Smooth muscle cell (in vitro differentiated cells): Measurements from ENCODE around the gene SLC38A9. TPM values are rescaled to one million over a fixed set of nuclear protein-coding genes. Genes with fewer than 3 reads are reported as not detected.

Source experiments
- DNase-seq: peaks from one replicate; lab custom pipeline; 2025; ENCODE audit not compliant: unreplicated experiment; lab: John Stamatoyannopoulos, UW
- H2AFZ ChIP-seq: fragments of 200-600 bp; sonication (generic); 2 replicates; pipeline ENCODE4 v1.6.0; 2016; ENCODE audit warnings: antibody characterized with exemption, low read depth, mild to moderate bottlenecking
- H3F3A ChIP-seq: fragments of 200-600 bp; sonication (generic); 2 replicates; pipeline ENCODE4 v1.6.0; 2017; ENCODE audit warnings: antibody characterized with exemption, low read depth
- H3K27ac ChIP-seq: fragments of 200-600 bp; sonication (generic); 2 replicates; pipeline ENCODE4 v1.5.1; 2016; ENCODE audit warnings: low read depth, mild to moderate bottlenecking
- H3K27me3 ChIP-seq: fragments of 200-600 bp; sonication (generic); 2 replicates; pipeline ENCODE4 v1.6.1; 2016; ENCODE audit warnings: low read depth, mild to moderate bottlenecking
- H3K36me3 ChIP-seq: fragments of 200-600 bp; sonication (generic); 2 replicates; pipeline ENCODE4 v1.5.1; 2016; ENCODE audit warnings: low read depth
- H3K4me1 ChIP-seq: fragments of 200-600 bp; sonication (generic); 2 replicates; pipeline ENCODE4 v1.5.1; 2016; ENCODE audit warnings: low read depth
- H3K4me2 ChIP-seq: fragments of 200-600 bp; sonication (generic); 2 replicates; pipeline ENCODE4 v1.6.0; 2016; ENCODE audit warnings: mild to moderate bottlenecking
- H3K4me3 ChIP-seq: fragments of 200-600 bp; sonication (generic); 2 replicates; pipeline ENCODE4 v1.5.1; 2016; ENCODE audit warnings: mild to moderate bottlenecking
- H3K79me2 ChIP-seq: fragments of 200-600 bp; sonication (generic); 2 replicates; pipeline ENCODE4 v1.6.0; 2016; ENCODE audit warnings: low read depth, mild to moderate bottlenecking
- H3K9ac ChIP-seq: fragments of 200-600 bp; sonication (generic); 2 replicates; pipeline ENCODE4 v1.6.0; 2016; ENCODE audit warnings: low read depth
- H3K9me3 ChIP-seq: fragments of 200-600 bp; sonication (generic); replicated peaks from 2 replicates; pipeline ENCODE4 v1.5.1; 2016; ENCODE audit warnings: low read depth
- H4K20me1 ChIP-seq: fragments of 200-600 bp; sonication (generic); 2 replicates; pipeline ENCODE4 v1.6.0; 2016; ENCODE audit warnings: low read depth
- WGBS: methylation state at CpG from one replicate; pipeline ENCODE4 v1.1.7; 2016; ENCODE audit warnings: low lambda C conversion rate; 5-methylcytosine and 5-hydroxymethylcytosine counted together
- polyA plus RNA-seq: library from polyadenylated mRNA; unstranded; fragments of >200 nt; fragmentation: Nextera tagmentation; extraction: Ambion mirVana; gene quantifications from 2 replicates; pipeline ENCODE4 v1.2.1, GENCODE V29; 2016
- total RNA-seq: library from RNA; depleted of rRNA; stranded (reverse); fragments of >200 nt; gene quantifications from 2 replicates; pipeline ENCODE4 v1.2.3, GENCODE V29; 2014
- TF ChIP-seq, protein P1 (sequence below): fragments of 200-600 bp; sonication (generic); IDR thresholded peaks from 2 replicates; pipeline ENCODE4 v1.5.1; 2017; ENCODE audit warnings: borderline replicate concordance, mild to moderate bottlenecking, antibody characterized with exemption; ENCODE audit not compliant: insufficient read depth, poor library complexity, severe bottlenecking

SLC38A9 gene
- total and polyA plus RNA-seq, 2 experiments from 2014 or later = 19.8 to 41.0 TPM

DNA sequence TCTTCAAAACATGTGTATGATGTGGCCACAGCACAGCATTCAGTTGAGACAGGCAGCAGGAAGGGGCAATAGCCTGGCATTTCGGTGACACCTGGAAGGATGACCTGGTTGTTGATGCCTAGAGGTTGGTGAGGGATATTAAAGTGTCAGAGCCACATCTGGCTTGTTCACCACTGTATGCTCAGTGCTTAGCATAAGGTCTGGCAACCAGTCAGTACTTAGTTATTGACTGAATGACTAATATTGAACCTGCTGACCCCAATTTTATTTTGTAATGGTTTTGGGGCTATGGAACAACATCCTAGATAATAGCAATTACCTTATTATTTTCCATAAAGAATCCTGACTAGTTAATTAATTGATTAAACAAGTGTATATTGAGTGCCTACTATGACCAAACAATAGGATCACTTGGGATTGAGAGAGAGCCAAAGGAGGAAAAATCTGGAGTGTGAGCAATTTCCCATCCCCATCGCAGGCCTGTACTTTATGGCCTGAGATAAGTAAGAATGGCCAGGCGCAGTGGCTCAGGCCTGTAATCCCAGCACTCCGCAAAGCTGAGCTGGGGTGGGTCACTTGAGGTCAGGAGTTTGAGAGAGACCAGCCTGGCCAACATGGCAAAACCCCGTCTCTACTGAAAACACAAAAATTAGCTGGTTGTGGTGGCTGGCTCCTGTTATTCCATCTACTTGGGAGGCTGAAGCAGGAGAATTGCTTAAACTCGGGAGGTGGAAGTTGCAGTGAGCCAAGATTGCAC, 91.9 kb downstream of the SLC38A9 start:
- no peaks in the 10 kb centered on the region for H3K79me2 ChIP-seq
- H3F3A ChIP-seq = peaks cover 6% of the 10 kb centered on the region
- H3K4me2 ChIP-seq = no peak overlapping the region
- H3K36me3 ChIP-seq = no peaks in the 10 kb centered on the region
- H3K4me1 ChIP-seq = peaks cover 21% of the 10 kb centered on the region
- no peak overlapping the region for H3K9ac ChIP-seq
- DNase-seq = no peak
- TF ChIP-seq, protein P1, sequence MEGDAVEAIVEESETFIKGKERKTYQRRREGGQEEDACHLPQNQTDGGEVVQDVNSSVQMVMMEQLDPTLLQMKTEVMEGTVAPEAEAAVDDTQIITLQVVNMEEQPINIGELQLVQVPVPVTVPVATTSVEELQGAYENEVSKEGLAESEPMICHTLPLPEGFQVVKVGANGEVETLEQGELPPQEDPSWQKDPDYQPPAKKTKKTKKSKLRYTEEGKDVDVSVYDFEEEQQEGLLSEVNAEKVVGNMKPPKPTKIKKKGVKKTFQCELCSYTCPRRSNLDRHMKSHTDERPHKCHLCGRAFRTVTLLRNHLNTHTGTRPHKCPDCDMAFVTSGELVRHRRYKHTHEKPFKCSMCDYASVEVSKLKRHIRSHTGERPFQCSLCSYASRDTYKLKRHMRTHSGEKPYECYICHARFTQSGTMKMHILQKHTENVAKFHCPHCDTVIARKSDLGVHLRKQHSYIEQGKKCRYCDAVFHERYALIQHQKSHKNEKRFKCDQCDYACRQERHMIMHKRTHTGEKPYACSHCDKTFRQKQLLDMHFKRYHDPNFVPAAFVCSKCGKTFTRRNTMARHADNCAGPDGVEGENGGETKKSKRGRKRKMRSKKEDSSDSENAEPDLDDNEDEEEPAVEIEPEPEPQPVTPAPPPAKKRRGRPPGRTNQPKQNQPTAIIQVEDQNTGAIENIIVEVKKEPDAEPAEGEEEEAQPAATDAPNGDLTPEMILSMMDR = no peak
- no peaks in the 10 kb centered on the region for H3K9me3 ChIP-seq
- 29% methylated on average over 6 of the region's 6 CpGs for WGBS
- H3K27me3 ChIP-seq = peaks cover 1% of the 10 kb centered on the region
- no peak overlapping the region for H2AFZ ChIP-seq
- no peak overlapping the region for H3K27ac ChIP-seq
- no peak overlapping the region for H3K4me3 ChIP-seq
- no peaks in the 10 kb centered on the region for H4K20me1 ChIP-seq

DNA sequence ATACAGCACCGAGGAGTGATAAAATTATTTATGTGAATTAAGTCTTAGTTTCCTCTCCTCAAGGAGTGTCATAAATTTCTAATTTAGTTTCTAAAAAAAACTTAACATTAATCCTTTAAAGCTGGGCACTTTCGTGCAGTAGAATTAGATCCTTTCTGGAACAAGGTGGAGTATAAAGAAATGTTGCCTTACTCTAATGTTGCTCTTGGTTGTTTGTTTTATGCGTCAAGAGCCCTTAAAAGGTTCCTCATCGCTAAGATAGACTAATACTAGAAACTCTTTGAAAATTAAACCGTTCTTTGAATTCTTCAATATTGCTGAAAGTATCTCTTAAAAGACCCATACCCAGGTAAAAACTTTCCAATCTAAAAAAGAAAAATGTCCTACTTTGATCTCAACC, 93.8 kb downstream of the SLC38A9 start:
- Histone ChIP-seq H3K4me1 (peaks cover 6% of the 10 kb centered on the region), H3K4me3 (no peak overlapping the region), H3K36me3 (no peaks in the 10 kb centered on the region), H3K9me3 (no peaks in the 10 kb centered on the region), H3F3A (peaks cover 6% of the 10 kb centered on the region), H2AFZ (no peak overlapping the region), H4K20me1 (no peaks in the 10 kb centered on the region), H3K27me3 (peaks cover 9% of the 10 kb centered on the region), H3K27ac (no peak overlapping the region), H3K4me2 (no peak overlapping the region), H3K79me2 (no peaks in the 10 kb centered on the region), H3K9ac (no peak overlapping the region)
- TF ChIP-seq, protein P1 = no peak
- DNase-seq = no peak
- WGBS = 90% methylated on average over 5 of the region's 5 CpGs

DNA sequence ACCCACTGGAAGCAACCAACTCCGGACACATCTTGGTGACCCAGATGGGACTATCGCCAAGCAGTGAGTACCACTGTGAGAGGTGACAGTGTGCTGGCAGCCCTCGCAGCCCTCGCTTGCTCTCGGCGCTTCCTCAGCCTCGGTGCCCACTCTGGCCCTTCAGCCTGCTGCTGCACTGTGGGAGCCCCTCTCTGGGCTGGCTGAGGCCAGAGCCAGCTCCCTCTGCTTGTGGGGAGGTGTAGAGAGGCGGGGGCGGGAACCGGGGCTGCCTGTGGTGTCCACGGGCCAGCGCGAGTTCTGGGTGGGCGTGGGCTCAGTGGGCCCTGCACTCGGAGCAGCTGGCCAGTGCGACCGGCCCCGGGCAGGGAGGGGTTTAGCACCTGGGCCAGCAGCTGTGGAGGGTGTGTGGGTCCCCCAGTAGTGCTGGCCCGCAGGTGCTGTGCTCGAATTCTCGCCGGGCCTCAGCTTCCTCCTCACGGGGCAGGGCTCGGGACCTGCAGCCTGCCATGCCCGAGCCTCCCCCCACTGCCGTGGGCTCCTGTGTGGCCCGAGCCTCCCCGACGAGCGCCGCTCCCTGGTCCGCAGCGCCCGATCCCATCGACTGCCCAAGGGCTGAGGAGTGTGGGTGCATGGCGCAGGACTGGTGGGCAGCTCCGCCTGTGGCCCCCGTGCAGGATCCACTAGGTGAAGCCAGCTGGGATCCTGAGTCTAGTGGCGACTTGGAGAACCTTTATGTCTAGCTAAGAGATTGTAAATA, 98.8 kb downstream of the SLC38A9 start:
- H3F3A ChIP-seq = no peaks in the 10 kb centered on the region
- no peak overlapping the region for H3K4me3 ChIP-seq
- 99% methylated on average over 35 of the region's 39 CpGs for WGBS
- no peak overlapping the region for H3K9ac ChIP-seq
- H3K4me2 ChIP-seq = no peak overlapping the region
- H3K4me1 ChIP-seq = peaks cover 6% of the 10 kb centered on the region
- H3K79me2 ChIP-seq = no peaks in the 10 kb centered on the region
- no peaks in the 10 kb centered on the region for H3K36me3 ChIP-seq
- DNase-seq = no peak
- TF ChIP-seq, protein P1 = no peak
- H3K27ac ChIP-seq = no peak overlapping the region
- H4K20me1 ChIP-seq = no peaks in the 10 kb centered on the region
- H2AFZ ChIP-seq = no peak overlapping the region
- H3K27me3 ChIP-seq = peaks cover 9% of the 10 kb centered on the region
- H3K9me3 ChIP-seq = no peaks in the 10 kb centered on the region

DNA sequence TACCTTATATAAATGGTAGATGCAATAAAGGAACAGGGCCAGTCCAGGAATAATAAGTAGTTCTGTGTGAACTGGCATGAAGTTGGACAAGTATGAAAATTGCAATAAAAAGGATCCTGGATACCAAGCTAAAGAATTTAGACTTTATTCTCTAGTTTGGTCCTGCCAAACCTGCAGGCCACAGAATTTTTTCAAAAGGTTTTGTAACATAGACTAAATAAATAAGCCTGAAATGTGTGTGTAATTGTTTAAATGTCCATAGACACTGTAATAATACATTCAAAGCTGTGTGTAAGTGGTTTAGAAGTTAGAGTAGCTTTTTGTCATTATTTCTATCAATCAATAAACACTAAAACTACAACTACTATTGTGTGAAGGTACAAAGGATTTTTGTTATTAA, 101.6 kb downstream of the SLC38A9 start:
- Histone ChIP-seq H3F3A (peaks cover 6% of the 10 kb centered on the region), H3K9me3 (no peaks in the 10 kb centered on the region), H3K4me3 (no peak overlapping the region), H3K4me2 (no peak overlapping the region), H4K20me1 (no peaks in the 10 kb centered on the region), H3K9ac (no peak overlapping the region), H3K36me3 (no peaks in the 10 kb centered on the region), H3K4me1 (no peaks in the 10 kb centered on the region), H2AFZ (no peak overlapping the region), H3K27ac (no peak overlapping the region), H3K79me2 (no peaks in the 10 kb centered on the region), H3K27me3 (peaks cover 9% of the 10 kb centered on the region)
- TF ChIP-seq, protein P1 = no peak
- DNase-seq = no peak
